ENCODE results near the gene FAM156B.
"Not testable (repeated sequence)": the region's sequence is repeated elsewhere in the genome, so short reads cannot be mapped to it uniquely, and the experiment has no call there.

The FAM156B gene

DNA sequence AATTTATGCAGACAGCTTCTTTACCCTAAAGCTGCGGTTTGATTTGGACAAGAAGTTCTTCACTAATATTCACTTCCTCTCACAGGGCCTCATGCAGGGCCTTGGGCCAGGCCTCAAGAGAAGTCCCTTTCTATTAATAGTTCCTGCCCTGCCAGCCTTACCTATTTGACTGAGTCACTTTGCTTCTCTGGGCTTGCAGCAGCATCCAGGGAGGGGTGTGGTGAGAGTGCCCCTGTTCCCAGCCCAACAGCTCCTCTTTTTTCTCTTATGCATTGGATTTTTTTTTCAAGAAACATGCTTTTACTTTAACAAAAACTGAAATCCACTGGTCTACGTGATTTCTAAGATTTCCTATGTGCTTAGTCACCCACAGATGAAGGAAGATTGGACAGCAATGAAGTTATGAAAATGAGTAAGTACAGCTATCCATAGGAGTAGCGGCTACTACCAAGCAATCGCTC is 26.7 kb downstream of the FAM156B start:
- no peak for DNase-seq (ENCODE audit: low read depth in 2 of 2)

DNA sequence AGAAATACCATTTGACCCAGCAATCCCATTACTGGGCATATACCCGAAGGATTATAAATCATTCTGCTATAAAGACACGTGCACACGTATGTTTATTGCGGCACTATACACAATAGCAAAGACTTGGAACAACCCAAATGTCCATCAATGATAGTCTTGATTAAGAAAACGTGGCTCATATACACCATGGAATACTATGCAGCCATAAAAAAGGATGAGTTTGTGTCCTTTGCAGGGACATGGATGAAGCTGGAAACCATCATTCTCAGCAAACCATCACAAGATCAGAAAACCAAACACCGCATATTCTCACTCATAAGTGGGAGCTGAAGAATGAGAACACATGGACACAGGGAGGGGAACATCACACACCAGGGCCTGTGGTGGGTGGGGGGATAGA is 33.1 kb downstream of the FAM156B start:
- DNase-seq (ENCODE audit: low read depth in 2 of 2): not testable (repeated sequence)

DNA sequence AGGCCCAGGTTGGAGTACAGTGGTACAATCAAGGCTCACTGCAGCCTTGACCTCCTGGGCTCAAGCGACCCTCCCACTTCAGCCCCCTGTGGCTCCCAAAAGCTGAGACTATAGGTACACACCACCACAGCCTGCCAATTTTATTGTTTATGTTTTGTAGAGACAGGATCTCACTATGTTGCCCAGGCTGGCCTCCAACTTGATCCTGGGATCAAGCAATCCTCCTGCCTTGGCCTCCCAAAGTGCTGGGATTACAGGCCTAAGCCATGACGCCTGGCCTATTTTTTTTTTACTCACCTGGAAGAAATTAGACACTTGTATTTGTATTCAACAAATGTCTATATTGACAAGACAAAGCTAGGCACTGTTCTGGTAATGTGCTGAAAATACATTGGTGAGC is 36.1 kb downstream of the FAM156B start:
- no peak for DNase-seq (ENCODE audit: low read depth in 2 of 2)

- DNase-seq (ENCODE audit: low read depth in 2 of 2): no peak
Measured at GRCh38 chrX:52933976-52934703, 37.0 kb downstream of the FAM156B start.

DNA sequence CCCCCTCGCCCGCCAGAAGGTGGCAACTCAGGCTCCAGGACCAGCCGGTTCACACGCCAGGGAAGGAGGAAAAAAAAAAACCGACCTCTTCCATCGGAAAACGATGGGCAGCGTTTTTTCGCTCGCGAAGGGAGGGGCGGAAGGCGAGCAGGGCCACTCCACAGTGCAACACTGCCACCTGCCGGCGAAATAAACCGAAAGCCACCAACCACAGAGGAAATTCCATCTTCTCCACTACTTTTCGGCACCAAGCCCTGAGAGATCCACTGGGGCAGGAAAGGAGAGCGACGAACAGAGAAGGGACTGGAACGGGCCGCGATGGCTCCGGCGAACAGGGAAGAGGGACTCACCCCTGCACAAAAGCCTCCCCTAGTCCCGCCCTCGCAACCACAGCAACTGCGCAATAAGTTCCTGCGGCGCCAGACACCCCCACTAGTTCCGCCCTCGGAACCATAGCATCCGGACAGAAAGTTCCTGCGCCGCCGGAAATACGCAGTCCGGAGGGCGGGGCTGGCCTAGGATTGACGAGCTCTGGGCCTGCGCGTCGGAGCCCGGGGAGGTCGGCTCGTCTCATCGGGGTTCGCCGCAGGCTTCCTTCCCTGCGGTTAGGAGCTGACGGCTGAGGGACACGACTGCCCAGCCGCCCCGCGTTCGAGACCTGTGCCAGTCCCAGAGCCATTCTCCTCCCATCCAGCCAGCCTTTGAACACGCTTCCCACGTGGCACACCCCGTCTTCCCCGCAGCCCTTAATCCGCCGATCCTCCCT is 37.8 kb downstream of the FAM156B start:
- DNase-seq (ENCODE audit: low read depth in 2 of 2): peak; percentile 89 to 90

GRCh38 chrX:52935470-52935784 is 38.3 kb downstream of the FAM156B start:
- DNase-seq (ENCODE audit: low read depth in 2 of 2): not testable (repeated sequence)

GRCh38 chrX:52940704-52941103 is 43.6 kb downstream of the FAM156B start:
- not testable (repeated sequence) for DNase-seq (ENCODE audit: low read depth in 2 of 2)

GRCh38 chrX:52941728-52942127 is 44.6 kb downstream of the FAM156B start:
- not testable (repeated sequence) for DNase-seq (ENCODE audit: low read depth in 2 of 2)

DNA sequence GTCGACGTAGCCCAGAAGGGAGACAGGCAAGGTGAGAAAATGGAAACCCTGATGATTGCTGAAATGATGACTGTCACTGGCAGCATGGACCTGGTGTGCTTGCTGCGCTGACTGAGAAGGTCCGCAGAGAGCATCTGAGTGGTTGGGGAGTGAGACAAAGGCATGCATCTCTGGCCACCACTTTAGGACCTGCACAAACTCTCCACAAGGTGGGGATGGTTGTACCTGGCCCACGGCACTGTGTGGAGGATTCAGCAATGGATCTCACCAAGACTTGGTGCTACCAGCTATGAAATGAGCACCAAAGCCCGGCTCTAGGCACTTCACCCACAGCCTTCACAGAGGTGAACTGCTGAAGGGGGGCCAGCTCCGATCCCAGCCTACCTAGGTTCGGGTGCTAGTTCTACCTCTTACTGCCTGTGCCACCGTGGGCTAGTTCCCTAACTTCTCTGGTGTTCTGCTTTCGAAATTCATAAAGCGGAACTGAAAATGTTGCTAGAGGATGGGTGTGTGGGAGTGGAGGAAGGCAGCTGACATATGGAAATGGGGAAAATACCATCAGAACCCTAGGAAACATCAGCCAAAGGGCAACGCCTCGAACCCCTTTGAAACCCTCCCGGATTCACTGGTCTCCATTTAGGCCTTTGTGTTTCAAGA is 48.8 kb downstream of the FAM156B start:
- not testable (repeated sequence) for DNase-seq (ENCODE audit: low read depth in 2 of 2)

GRCh38 chrX:52947501-52947900 is 50.4 kb downstream of the FAM156B start:
- not testable (repeated sequence) for DNase-seq (ENCODE audit: low read depth in 2 of 2)

GRCh38 chrX:52948265-52948664 is 51.1 kb downstream of the FAM156B start:
- not testable (repeated sequence) for DNase-seq (ENCODE audit: low read depth in 2 of 2)

DNA sequence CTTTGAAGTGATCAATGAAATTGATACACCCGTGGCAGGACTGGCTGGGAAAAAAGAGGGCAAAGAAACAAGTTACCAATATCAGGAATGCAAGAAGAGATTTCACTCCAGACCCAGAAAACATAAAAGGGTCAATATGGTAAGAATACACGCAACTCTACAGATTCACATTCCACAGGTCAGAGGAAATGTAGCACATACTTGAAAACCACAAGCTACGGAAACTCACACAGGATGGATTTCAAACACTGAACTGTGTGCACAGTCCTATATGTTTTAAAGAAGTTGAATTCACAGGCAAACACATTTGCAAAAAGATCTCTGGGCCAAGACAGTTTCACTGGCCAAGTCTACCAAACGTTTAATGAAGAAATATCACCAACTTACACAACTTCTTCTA is 52.2 kb downstream of the FAM156B start:
- not testable (repeated sequence) for DNase-seq (ENCODE audit: low read depth in 2 of 2)

- not testable (repeated sequence) for DNase-seq (ENCODE audit: low read depth in 2 of 2)
Measured at GRCh38 chrX:52949884-52950283, 52.8 kb downstream of the FAM156B start.

All from fibroblast of skin of left quadriceps (primary cell).